Adrenal gland (tissue), 5 donors: ENCODE results near the gene SNX1.

Source experiments
- CTCF ChIP-seq, 6 experiments: fragments of 450-650 bp in 4 of 6; fragments of 200-600 bp in 2 of 6; sonication (generic) in 1 of 6; IDR thresholded peaks; 1 replicate in 5 of 6; 2 replicates in 1 of 6; pipeline versions ENCODE4 v1.5.1 to v1.8.0; 2016 to 2021; ENCODE audit warnings: antibody characterized with exemption in 6 of 6, mild to moderate bottlenecking in 2 of 6, moderate library complexity in 1 of 6
- POLR2A ChIP-seq, 2 donors: fragments of 450-650 bp; IDR thresholded peaks; one replicate each; pipeline ENCODE4 v1.6.1; 2017; ENCODE audit warnings: antibody characterized with exemption in 2 of 2, mild to moderate bottlenecking in 2 of 2, moderate library complexity in 1 of 2
- donor health status: DM: no; HTN: no; CAD: no.

GRCh38 chr15:64185146-64185911, 89.5 kb downstream of the SNX1 start:
- TF ChIP-seq POLR2A (IDR thresholded peaks at IDR 0.05) (no peak), CTCF (IDR thresholded peaks at IDR 0.05) (no peak)
